ENCODE measurements around the gene IL26. TPM values are rescaled to one million over a fixed set of nuclear protein-coding genes. Genes with fewer than 3 reads are reported as not detected.
"Not testable (repeated sequence)": the region's sequence is repeated elsewhere in the genome, so short reads cannot be mapped to it uniquely, and the experiment has no call there.

The IL26 gene
- total and polyA plus RNA-seq, 2 donors (not counting 3 experiments of a cell fraction or from before 2014, with no cell fraction given): not detected

DNA sequence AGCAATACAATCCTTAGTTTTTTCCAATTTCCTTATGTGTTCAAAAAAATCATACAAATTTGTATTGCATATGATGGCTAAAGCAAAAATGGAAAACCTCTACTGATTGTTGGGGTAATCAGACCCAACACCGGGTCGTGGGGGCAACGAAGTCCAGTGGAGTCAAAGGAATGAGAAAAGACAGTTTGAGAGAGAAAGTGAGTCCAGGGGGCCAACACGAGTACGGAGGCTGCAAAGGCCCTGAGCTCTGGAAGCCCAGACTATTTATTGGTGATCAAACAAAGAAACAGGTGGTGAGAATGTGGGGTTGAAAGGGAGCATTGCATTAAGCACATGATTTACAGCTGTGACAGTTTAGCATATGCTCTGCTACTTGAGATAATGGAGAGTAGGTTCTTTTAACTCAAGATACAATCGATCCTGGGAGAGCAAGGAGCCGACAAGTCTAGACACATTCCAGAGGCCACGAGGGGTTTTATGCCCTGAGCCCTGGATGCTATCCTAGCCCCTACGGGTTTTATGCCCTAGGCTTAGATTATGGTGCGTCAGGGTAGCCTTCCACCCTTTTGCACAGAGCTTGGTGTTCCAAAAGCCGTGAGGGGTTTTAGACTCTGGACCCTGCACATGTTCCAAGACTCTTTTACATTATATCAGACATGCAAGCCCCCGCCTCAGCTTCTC lies 16.4 kb downstream of the IL26 start:
- H3K9me3 ChIP-seq (replicated peaks; ENCODE audit: control insufficient read depth, insufficient read depth, low read length); FAIRE-seq; H3K4me2 ChIP-seq (ENCODE audit: insufficient read depth, low read length); DNase-seq (ENCODE audit: low read depth, low spot score); H3K4me1 ChIP-seq (ENCODE audit: control insufficient read depth, extremely low read depth, insufficient read depth, low read length); POLR2A ChIA-PET; H3K9me1 ChIP-seq (replicated peaks; ENCODE audit: control insufficient read depth, extremely low read depth, insufficient read depth, low read length); H3K27ac ChIP-seq (ENCODE audit: insufficient read depth, low read depth, low read length); BruUV-seq (replicated peaks); H3K79me2 ChIP-seq (ENCODE audit: control insufficient read depth, insufficient read depth, low read length); H3K4me3 ChIP-seq (replicated peaks in 1 of 3; ENCODE audit: insufficient read depth in 1 of 3, low read depth in 1 of 3, low read length in 3 of 3); intact Hi-C loops (cut with micrococcal nuclease); H3K36me3 ChIP-seq (ENCODE audit: control insufficient read depth in 2 of 2, extremely low read depth in 1 of 2, insufficient read depth in 2 of 2, low read length in 2 of 2); H4K20me1 ChIP-seq (replicated peaks; ENCODE audit: control insufficient read depth, extremely low read depth, insufficient read depth, low read length); H3K9ac ChIP-seq (replicated peaks; ENCODE audit: extremely low read depth, insufficient read depth, low read length); dilution Hi-C loops (cut with MboI; ENCODE audit: extremely low pct_ligation_motif_present, low sequenced_read_pairs); H2AFZ ChIP-seq (ENCODE audit: low read depth, low read length): not testable (repeated sequence)
- H3K27me3 ChIP-seq (ENCODE audit: control insufficient read depth in 2 of 2, insufficient read depth in 2 of 2, low read length in 2 of 2): peaks cover 9 to 17% of the 10 kb centered on the region in 2 experiments
- CTCF ChIA-PET: interaction anchor here (0.6 kb wide), 1 partner anchor 13 kb away, joined by 3 read pairs; no protein-coding TSS in a partner anchor

DNA sequence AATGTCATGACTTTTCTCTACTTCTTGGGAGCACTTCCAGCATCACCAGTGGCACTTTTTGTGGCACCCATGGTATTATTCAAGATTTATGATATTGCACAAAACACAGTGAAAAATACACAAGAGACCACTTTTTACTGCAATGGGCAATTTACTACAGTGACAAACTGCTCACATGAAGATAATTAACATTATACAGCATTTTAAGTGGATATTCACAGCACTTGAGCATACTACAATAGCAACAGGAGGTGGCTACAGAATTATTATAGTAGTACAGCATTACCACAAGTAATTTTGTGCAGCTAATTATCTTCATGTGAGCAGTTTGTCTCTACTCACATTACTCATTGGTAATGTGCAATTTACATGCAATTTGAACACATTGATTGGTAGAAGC lies 18.3 kb downstream of the IL26 start:
- TF ChIP-seq POLR2AphosphoS5 (IDR thresholded peaks at IDR 0.05; ENCODE audit: insufficient read depth, low read depth, low read length) (no peak), JUN (IDR thresholded peaks at IDR 0.05; ENCODE audit: borderline replicate concordance, insufficient read depth, insufficient read length, low read depth) (no peak), CTCF (IDR thresholded peaks at IDR 0.05; ENCODE audit: extremely low read depth in 1 of 2, insufficient read depth in 1 of 2, low read depth in 1 of 2, low read length in 2 of 2) (no peak), GATA2 (IDR thresholded peaks at IDR 0.05; ENCODE audit: insufficient read depth, insufficient read length, low read depth, low read length) (no peak)
- Histone ChIP-seq H3K9me1 (replicated peaks; ENCODE audit: control insufficient read depth, extremely low read depth, insufficient read depth, low read length) (no peaks in the 10 kb centered on the region), H3K9ac (replicated peaks; ENCODE audit: extremely low read depth, insufficient read depth, low read length) (no peak overlapping the region), H3K4me1 (ENCODE audit: control insufficient read depth, extremely low read depth, insufficient read depth, low read length) (no peaks in the 10 kb centered on the region), H3K27ac (ENCODE audit: insufficient read depth, low read depth, low read length) (no peak overlapping the region), H3K4me2 (ENCODE audit: insufficient read depth, low read length) (no peak overlapping the region), H3K4me3 (replicated peaks in 1 of 3; ENCODE audit: insufficient read depth in 1 of 3, low read depth in 1 of 3, low read length in 3 of 3) (no peak overlapping the region), H4K20me1 (replicated peaks; ENCODE audit: control insufficient read depth, extremely low read depth, insufficient read depth, low read length) (no peaks in the 10 kb centered on the region), H3K79me2 (ENCODE audit: control insufficient read depth, insufficient read depth, low read length) (no peaks in the 10 kb centered on the region), H3K27me3 (ENCODE audit: control insufficient read depth in 2 of 2, insufficient read depth in 2 of 2, low read length in 2 of 2) (peaks cover 7 to 10% of the 10 kb centered on the region in 2 experiments), H3K36me3 (ENCODE audit: control insufficient read depth in 2 of 2, extremely low read depth in 1 of 2, insufficient read depth in 2 of 2, low read length in 2 of 2) (no peaks in the 10 kb centered on the region), H3K9me3 (replicated peaks; ENCODE audit: control insufficient read depth, insufficient read depth, low read length) (no peaks in the 10 kb centered on the region), H2AFZ (ENCODE audit: low read depth, low read length) (no peak overlapping the region)
- FAIRE-seq (no peak), DNase-seq (ENCODE audit: low read depth, low spot score) (no peak)
- dilution Hi-C loops (cut with MboI; ENCODE audit: extremely low pct_ligation_motif_present, low sequenced_read_pairs): no loop called here
- intact Hi-C loops (cut with micrococcal nuclease): no loop called here
- ChIA-PET CTCF (no interaction called here), POLR2A (no interaction called here)
- BruUV-seq (replicated peaks): no TSS peak
